ENCODE measurements around the gene STPG2.

Gene STPG2

GRCh38 chr4:97720869-97721432 is 422.3 kb downstream of the STPG2 start:
- H3K9ac ChIP-seq (ENCODE audit: low read depth, low read length) = no peak overlapping the region
- no peak overlapping the region for H3K4me3 ChIP-seq (ENCODE audit: low read depth, low read length)
- H3K27ac ChIP-seq (ENCODE audit: low read depth, low read length) = no peak overlapping the region
- H3K27me3 ChIP-seq (ENCODE audit: control insufficient read depth, insufficient read depth, low read length) = no peaks in the 10 kb centered on the region
- no peaks in the 10 kb centered on the region for H3K9me3 ChIP-seq (ENCODE audit: control insufficient read depth, insufficient read depth, low read length)
- no peaks in the 10 kb centered on the region for H3K4me1 ChIP-seq (ENCODE audit: control insufficient read depth, insufficient read depth, low read length)
- no peaks in the 10 kb centered on the region for H3K36me3 ChIP-seq (ENCODE audit: control insufficient read depth, insufficient read depth, low read length)

- Histone ChIP-seq H3K4me3 (ENCODE audit: low read depth, low read length) (no peak overlapping the region), H3K27me3 (ENCODE audit: control insufficient read depth, insufficient read depth, low read length) (no peaks in the 10 kb centered on the region), H3K27ac (ENCODE audit: low read depth, low read length) (no peak overlapping the region), H3K9ac (ENCODE audit: low read depth, low read length) (no peak overlapping the region), H3K36me3 (ENCODE audit: control insufficient read depth, insufficient read depth, low read length) (no peaks in the 10 kb centered on the region), H3K9me3 (ENCODE audit: control insufficient read depth, insufficient read depth, low read length) (no peaks in the 10 kb centered on the region), H3K4me1 (ENCODE audit: control insufficient read depth, insufficient read depth, low read length) (no peaks in the 10 kb centered on the region)
Observed at GRCh38 chr4:97691111-97691605, 452.1 kb downstream of the STPG2 start.

- no peak overlapping the region for H3K9ac ChIP-seq (ENCODE audit: low read depth, low read length)
- H3K27ac ChIP-seq (ENCODE audit: low read depth, low read length) = no peak overlapping the region
- H3K4me3 ChIP-seq (ENCODE audit: low read depth, low read length) = no peak overlapping the region
- no peaks in the 10 kb centered on the region for H3K9me3 ChIP-seq (ENCODE audit: control insufficient read depth, insufficient read depth, low read length)
- H3K36me3 ChIP-seq (ENCODE audit: control insufficient read depth, insufficient read depth, low read length) = no peaks in the 10 kb centered on the region
- H3K4me1 ChIP-seq (ENCODE audit: control insufficient read depth, insufficient read depth, low read length) = no peaks in the 10 kb centered on the region
- H3K27me3 ChIP-seq (ENCODE audit: control insufficient read depth, insufficient read depth, low read length) = no peaks in the 10 kb centered on the region
Observed at GRCh38 chr4:97670703-97671269, 472.5 kb downstream of the STPG2 start.

GRCh38 chr4:97665553-97665952 is 477.7 kb downstream of the STPG2 start:
- H3K9ac ChIP-seq (ENCODE audit: low read depth, low read length) = no peak overlapping the region
- no peaks in the 10 kb centered on the region for H3K27me3 ChIP-seq (ENCODE audit: control insufficient read depth, insufficient read depth, low read length)
- H3K4me1 ChIP-seq (ENCODE audit: control insufficient read depth, insufficient read depth, low read length) = no peaks in the 10 kb centered on the region
- H3K9me3 ChIP-seq (ENCODE audit: control insufficient read depth, insufficient read depth, low read length) = peaks cover 11% of the 10 kb centered on the region
- no peak overlapping the region for H3K27ac ChIP-seq (ENCODE audit: low read depth, low read length)
- no peak overlapping the region for H3K4me3 ChIP-seq (ENCODE audit: low read depth, low read length)
- no peaks in the 10 kb centered on the region for H3K36me3 ChIP-seq (ENCODE audit: control insufficient read depth, insufficient read depth, low read length)

- Histone ChIP-seq H3K27ac (ENCODE audit: low read depth, low read length) (no peak overlapping the region), H3K27me3 (ENCODE audit: control insufficient read depth, insufficient read depth, low read length) (no peaks in the 10 kb centered on the region), H3K4me1 (ENCODE audit: control insufficient read depth, insufficient read depth, low read length) (no peaks in the 10 kb centered on the region)
Observed at GRCh38 chr4:97664741-97665140, 478.5 kb downstream of the STPG2 start.

GRCh38 chr4:97662133-97662532 is 481.1 kb downstream of the STPG2 start:
- Histone ChIP-seq H3K9me3 (ENCODE audit: control insufficient read depth, insufficient read depth, low read length) (peaks cover 11% of the 10 kb centered on the region), H3K4me1 (ENCODE audit: control insufficient read depth, insufficient read depth, low read length) (no peaks in the 10 kb centered on the region), H3K27me3 (ENCODE audit: control insufficient read depth, insufficient read depth, low read length) (no peaks in the 10 kb centered on the region), H3K9ac (ENCODE audit: low read depth, low read length) (no peak overlapping the region), H3K36me3 (ENCODE audit: control insufficient read depth, insufficient read depth, low read length) (no peaks in the 10 kb centered on the region), H3K27ac (ENCODE audit: low read depth, low read length) (no peak overlapping the region), H3K4me3 (ENCODE audit: low read depth, low read length) (no peak overlapping the region)

More at GRCh38 chr4:97664741-97665140, 478.5 kb downstream of the STPG2 start:
- H3K9me3 ChIP-seq (ENCODE audit: control insufficient read depth, insufficient read depth, low read length) = peaks cover 11% of the 10 kb centered on the region
- no peaks in the 10 kb centered on the region for H3K36me3 ChIP-seq (ENCODE audit: control insufficient read depth, insufficient read depth, low read length)
- no peak overlapping the region for H3K4me3 ChIP-seq (ENCODE audit: low read depth, low read length)
- H3K9ac ChIP-seq (ENCODE audit: low read depth, low read length) = no peak overlapping the region

- H3K4me1 ChIP-seq (ENCODE audit: control insufficient read depth, insufficient read depth, low read length) = no peaks in the 10 kb centered on the region
- no peak overlapping the region for H3K27ac ChIP-seq (ENCODE audit: low read depth, low read length)
- no peak overlapping the region for H3K9ac ChIP-seq (ENCODE audit: low read depth, low read length)
- no peak overlapping the region for H3K4me3 ChIP-seq (ENCODE audit: low read depth, low read length)
- H3K9me3 ChIP-seq (ENCODE audit: control insufficient read depth, insufficient read depth, low read length) = no peaks in the 10 kb centered on the region
- no peaks in the 10 kb centered on the region for H3K27me3 ChIP-seq (ENCODE audit: control insufficient read depth, insufficient read depth, low read length)
- H3K36me3 ChIP-seq (ENCODE audit: control insufficient read depth, insufficient read depth, low read length) = no peaks in the 10 kb centered on the region
Observed at GRCh38 chr4:97656044-97656720, 487.1 kb downstream of the STPG2 start.

- H3K9ac ChIP-seq (ENCODE audit: low read depth, low read length) = no peak overlapping the region
- no peaks in the 10 kb centered on the region for H3K27me3 ChIP-seq (ENCODE audit: control insufficient read depth, insufficient read depth, low read length)
- no peak overlapping the region for H3K27ac ChIP-seq (ENCODE audit: low read depth, low read length)
- H3K4me3 ChIP-seq (ENCODE audit: low read depth, low read length) = no peak overlapping the region
- H3K36me3 ChIP-seq (ENCODE audit: control insufficient read depth, insufficient read depth, low read length) = no peaks in the 10 kb centered on the region
- no peaks in the 10 kb centered on the region for H3K9me3 ChIP-seq (ENCODE audit: control insufficient read depth, insufficient read depth, low read length)
- H3K4me1 ChIP-seq (ENCODE audit: control insufficient read depth, insufficient read depth, low read length) = no peaks in the 10 kb centered on the region
Observed at GRCh38 chr4:97653701-97654100, 489.6 kb downstream of the STPG2 start.

GRCh38 chr4:97646997-97647396 is 496.3 kb downstream of the STPG2 start:
- Histone ChIP-seq H3K9ac (ENCODE audit: low read depth, low read length) (no peak overlapping the region), H3K36me3 (ENCODE audit: control insufficient read depth, insufficient read depth, low read length) (no peaks in the 10 kb centered on the region), H3K4me1 (ENCODE audit: control insufficient read depth, insufficient read depth, low read length) (no peaks in the 10 kb centered on the region), H3K4me3 (ENCODE audit: low read depth, low read length) (no peak overlapping the region), H3K9me3 (ENCODE audit: control insufficient read depth, insufficient read depth, low read length) (no peaks in the 10 kb centered on the region), H3K27ac (ENCODE audit: low read depth, low read length) (no peak overlapping the region), H3K27me3 (ENCODE audit: control insufficient read depth, insufficient read depth, low read length) (no peaks in the 10 kb centered on the region)

GRCh38 chr4:97645071-97645821 is 498.0 kb downstream of the STPG2 start:
- Histone ChIP-seq H3K9me3 (ENCODE audit: control insufficient read depth, insufficient read depth, low read length) (no peaks in the 10 kb centered on the region), H3K27ac (ENCODE audit: low read depth, low read length) (no peak overlapping the region), H3K9ac (ENCODE audit: low read depth, low read length) (no peak overlapping the region), H3K4me3 (ENCODE audit: low read depth, low read length) (no peak overlapping the region), H3K4me1 (ENCODE audit: control insufficient read depth, insufficient read depth, low read length) (no peaks in the 10 kb centered on the region), H3K36me3 (ENCODE audit: control insufficient read depth, insufficient read depth, low read length) (no peaks in the 10 kb centered on the region), H3K27me3 (ENCODE audit: control insufficient read depth, insufficient read depth, low read length) (no peaks in the 10 kb centered on the region)

GRCh38 chr4:97643179-97643578 is 500.1 kb downstream of the STPG2 start:
- Histone ChIP-seq H3K4me1 (ENCODE audit: control insufficient read depth, insufficient read depth, low read length) (no peaks in the 10 kb centered on the region), H3K27me3 (ENCODE audit: control insufficient read depth, insufficient read depth, low read length) (no peaks in the 10 kb centered on the region), H3K4me3 (ENCODE audit: low read depth, low read length) (no peak overlapping the region)

More at GRCh38 chr4:97643179-97643578, 500.1 kb downstream of the STPG2 start:
- Histone ChIP-seq H3K9me3 (ENCODE audit: control insufficient read depth, insufficient read depth, low read length) (no peaks in the 10 kb centered on the region), H3K36me3 (ENCODE audit: control insufficient read depth, insufficient read depth, low read length) (no peaks in the 10 kb centered on the region), H3K9ac (ENCODE audit: low read depth, low read length) (no peak overlapping the region), H3K27ac (ENCODE audit: low read depth, low read length) (no peak overlapping the region)
